HTERT RPE-1 (cell line): ENCODE results near the gene DPP10.

ENCODE experiments used
- in situ Hi-C: fragments of 300-500 bp; cut with MboI; formaldehyde crosslinking; loops from 4 replicates; pipeline ENCODE4 v1.14.3; 2020; ENCODE audit warnings: low sequenced_read_pairs

The DPP10 gene

DNA sequence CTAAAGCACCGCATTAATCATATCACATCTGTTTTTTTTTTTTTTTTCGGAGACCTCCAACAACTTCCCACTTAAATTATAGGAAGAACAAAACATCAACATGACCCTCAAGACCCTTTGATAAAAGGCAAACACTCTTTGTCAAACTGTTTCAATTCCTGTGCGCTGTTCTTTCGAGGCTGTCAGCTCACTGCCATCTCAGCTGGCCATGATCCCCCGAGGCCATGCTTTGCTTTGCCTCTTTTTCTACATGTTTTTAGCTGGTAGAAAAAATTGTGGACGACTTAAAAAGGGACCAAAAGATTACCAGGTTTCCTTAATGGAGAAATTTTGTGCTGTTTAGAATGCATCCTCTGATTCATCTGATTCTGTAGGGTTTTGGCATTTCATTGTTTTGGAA is 138.2 kb downstream of the DPP10 start:
- in situ Hi-C loops: no loop called here

DNA sequence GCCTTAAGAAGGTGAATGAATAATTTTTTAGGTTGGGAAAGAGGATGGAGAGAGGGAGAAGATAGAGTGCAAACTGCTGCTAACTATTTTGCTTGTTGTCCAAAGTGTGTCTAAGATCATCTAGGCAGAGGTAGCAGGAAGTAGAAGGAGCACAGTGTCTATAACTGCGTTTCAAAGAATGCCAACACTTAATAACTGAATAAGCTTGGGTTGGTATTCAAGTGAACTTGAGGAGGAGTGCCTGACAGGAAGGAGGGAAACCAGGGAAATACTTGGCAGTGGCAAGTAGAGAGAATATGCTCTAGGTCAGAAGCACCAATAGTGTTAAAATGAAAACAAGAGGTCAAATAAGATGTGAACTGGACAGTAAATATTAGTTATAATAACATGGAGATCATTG is 155.9 kb downstream of the DPP10 start:
- in situ Hi-C loops: no loop called here

- in situ Hi-C loops: no loop called here
Measured at GRCh38 chr2:114609203-114609602, 166.8 kb downstream of the DPP10 start.

DNA sequence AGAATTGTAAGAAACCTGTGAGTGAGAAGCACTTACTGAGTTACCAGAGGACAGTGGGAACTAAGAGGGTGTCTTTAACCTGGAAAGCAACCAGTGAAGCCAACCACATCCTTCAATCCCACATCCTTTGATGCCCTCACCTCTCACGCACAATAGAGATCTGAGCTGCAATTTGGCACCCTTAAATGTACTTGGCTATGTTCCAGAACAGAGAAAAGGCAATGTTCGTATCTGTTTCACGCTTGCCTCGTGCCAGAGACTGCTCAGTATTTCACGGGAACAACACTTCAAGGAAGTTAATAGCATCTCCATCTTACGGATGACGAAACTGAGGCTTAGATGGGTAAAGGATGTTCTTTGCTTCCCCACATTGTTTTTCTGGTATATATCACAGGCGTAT is 167.4 kb downstream of the DPP10 start:
- in situ Hi-C loops: no loop called here

GRCh38 chr2:114610677-114611076 is 168.2 kb downstream of the DPP10 start:
- in situ Hi-C loops: no loop called here

- in situ Hi-C loops: no loop called here
Measured at GRCh38 chr2:114614592-114614991, 172.2 kb downstream of the DPP10 start.

DNA sequence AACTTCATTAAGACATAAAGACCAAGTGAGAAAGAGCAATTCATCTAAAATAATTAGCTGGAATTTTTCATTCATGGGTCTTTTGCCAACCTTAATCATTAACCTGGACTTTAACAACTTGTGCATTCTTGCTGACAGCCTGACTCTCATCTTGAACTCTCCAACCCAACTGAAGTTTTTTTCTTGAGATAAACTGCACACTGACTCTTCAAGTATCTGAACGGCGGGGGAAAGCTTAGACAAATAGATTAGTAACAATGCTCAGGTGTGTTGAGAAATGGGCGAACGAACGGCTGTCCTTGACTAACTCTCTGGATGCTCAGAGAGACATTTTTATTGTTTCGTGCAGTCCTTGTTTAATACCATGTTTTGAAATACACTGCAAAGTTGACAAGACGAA is 186.0 kb downstream of the DPP10 start:
- in situ Hi-C loops: no loop called here

DNA sequence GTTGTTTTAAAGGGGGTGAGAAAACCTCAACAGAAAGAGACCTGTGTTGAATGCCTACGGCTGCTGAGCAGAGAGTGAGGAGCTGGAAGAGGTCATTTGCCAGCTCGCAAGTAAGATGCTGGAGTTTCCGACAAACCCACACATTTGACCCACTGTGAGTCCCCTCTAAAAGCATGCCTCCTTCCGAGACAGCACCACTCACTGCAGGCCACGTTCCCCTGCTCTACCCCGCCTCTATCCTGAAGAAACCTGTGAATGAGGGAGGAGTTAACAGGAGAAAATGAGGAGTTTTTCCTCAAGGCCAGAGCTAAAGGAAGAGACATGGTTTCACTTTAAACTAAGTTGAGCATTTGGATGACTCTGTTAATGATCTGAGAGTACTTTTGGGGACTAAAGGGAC is 188.7 kb downstream of the DPP10 start:
- in situ Hi-C loops: no loop called here

DNA sequence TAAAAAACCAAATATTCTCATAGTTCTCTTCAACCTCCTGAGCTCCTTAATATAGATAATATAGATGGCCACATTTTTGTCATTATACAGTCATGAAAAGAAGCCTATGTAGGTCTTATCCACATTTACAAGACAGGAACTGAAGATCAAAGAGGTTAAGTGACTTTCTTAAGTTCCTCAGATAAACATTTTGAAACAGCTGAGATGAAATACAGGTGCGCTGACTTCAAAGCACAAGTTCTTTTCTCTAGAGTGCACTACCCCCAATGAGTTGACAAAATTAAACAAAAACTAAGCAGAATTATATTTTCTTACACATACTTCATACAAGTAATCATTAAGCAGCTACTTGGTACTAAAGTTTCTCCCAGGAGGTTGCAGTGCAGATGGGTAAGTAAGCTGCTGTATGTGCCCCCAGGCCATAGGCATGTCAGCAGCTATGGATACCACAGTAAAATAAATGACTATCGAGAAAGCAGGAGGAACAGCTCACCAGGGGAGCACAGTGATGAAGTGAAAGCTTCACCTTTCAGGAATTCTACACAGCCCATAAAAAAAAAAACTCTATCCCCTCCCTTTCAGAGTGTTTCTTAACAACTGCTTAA is 199.8 kb downstream of the DPP10 start:
- in situ Hi-C loops: no loop called here

DNA sequence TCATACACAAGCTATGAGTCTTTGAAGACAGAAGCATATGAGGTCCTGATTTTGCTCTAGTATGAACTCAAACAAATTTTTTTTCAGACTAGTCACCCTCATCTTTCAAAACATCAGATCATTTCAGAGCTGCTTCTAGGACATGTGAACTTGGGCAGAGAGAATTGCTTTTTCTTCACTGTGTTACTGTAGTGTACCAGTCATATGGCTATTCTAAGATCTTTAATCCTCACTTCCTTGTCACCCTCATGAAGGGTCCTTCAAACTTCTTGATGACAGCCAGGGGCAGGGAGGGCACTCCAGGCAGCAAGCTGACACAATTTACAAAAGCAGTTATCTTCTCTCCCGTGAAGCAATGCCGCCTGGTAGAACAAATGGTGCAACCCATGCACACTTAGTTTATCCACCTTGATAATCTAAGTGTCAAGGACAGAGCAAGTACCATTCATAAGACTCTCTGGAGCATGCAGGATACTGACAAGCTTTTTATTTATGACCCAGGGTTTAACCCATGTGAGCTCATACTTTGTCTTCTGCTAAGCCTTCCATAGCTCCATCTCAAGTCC is 200.6 kb downstream of the DPP10 start:
- in situ Hi-C loops: no loop called here

- in situ Hi-C loops: no loop called here
Measured at GRCh38 chr2:114651933-114652332, 209.5 kb downstream of the DPP10 start.

DNA sequence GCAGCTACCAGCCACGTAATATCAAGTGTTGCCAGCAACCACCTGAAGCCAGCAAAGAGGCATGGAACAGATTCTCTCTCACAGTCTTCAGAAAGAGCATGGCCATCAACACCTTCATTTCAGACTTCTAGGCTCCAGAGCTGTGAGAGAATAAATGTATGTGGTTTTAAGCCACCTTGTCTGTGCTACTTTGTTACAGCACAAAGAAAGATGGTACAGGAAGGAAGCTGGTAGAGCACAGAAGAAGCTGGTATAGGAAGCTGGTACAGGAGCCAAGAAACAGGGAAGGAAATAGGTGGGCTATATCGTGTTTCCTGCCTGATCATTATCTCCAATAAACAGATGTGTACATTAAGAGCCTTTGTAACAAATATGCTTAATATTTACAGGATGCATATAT is 217.4 kb downstream of the DPP10 start:
- in situ Hi-C loops: no loop called here

GRCh38 chr2:114661971-114662939 is 219.8 kb downstream of the DPP10 start:
- in situ Hi-C loops: no loop called here

- in situ Hi-C loops: no loop called here
Measured at GRCh38 chr2:114668415-114668814, 226.0 kb downstream of the DPP10 start.

DNA sequence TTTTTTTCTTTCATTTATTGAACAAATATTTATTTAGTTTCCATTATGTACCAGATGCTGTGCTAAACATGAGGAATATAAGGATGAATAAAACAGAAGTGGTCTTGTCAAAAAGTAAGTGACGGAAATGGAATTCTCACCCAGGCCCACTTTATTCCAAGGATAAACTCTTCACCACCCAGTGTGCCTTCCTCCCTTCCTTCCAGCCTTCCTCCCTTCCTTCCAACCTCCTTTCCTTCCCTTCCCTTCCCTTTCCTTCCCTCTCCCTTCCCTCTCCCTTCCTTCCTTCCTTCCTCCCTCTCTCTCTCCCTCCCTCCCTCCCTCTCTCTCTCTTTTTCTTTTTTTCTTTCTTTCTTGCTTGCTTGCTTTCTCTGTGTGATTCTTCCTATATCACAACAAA is 240.8 kb downstream of the DPP10 start:
- in situ Hi-C loops: no loop called here

GRCh38 chr2:114684403-114684802 is 242.0 kb downstream of the DPP10 start:
- in situ Hi-C loops: no loop called here

DNA sequence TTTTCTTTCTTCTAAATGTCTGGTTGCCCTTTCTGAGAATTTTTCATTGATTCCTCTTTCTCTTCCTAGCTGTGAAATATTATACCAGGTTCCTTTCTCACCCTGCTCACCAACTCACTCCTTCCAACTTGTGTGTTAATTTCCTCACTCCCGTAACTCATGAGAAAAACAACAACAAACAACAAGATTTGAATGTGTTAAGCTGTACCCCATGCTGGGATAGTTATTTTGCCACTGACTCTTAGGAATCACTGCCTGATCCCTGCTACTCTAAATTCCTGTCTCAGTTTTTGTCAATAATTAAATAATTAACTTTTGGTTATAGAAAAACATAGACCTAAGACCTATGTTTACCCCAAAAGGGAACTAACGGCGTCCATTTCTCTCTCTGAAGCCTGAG is 242.7 kb downstream of the DPP10 start:
- in situ Hi-C loops: no loop called here

GRCh38 chr2:114688241-114688640 is 245.8 kb downstream of the DPP10 start:
- in situ Hi-C loops: no loop called here

DNA sequence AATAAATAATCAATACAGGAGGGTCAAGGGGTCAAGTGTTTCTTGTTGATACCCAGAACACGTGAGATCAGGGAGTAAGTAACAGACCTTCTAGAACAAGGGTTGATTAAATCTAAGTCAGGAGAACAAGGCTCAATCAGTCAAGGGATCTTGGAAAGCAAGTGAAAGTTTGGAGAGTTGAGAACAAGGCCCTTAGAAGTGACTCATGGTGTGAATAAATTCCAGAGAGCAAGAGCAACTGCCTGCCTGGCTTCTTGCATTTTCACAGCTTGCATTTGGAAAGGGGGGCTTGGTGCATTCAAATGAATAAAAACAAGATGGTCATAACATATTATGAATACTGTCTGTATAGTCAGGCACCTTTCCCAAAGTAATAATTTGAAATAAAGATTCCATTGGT is 256.1 kb downstream of the DPP10 start:
- in situ Hi-C loops: no loop called here

GRCh38 chr2:114699423-114699944 is 257.0 kb downstream of the DPP10 start:
- in situ Hi-C loops: no loop called here

- in situ Hi-C loops: no loop called here
Measured at GRCh38 chr2:114700440-114700839, 258.0 kb downstream of the DPP10 start.
